T-cell (primary cell): ENCODE measurements around the gene CDH4. TPM values are rescaled to one million over a fixed set of nuclear protein-coding genes. Genes with fewer than 3 reads are reported as not detected.

ENCODE experiments used
- ATAC-seq, 4 experiments: fragments of 200-7000 bp in 3 of 4; fragments of 150-1000 bp in 1 of 4; cut with Tn5 transposase; replicated peaks in 1 of 4; 1 replicate in 3 of 4; 2 replicates in 1 of 4; pipeline ENCODE4 v1.10.0; 2021; ENCODE audit warnings: moderate library complexity in 3 of 4, mild to moderate bottlenecking in 2 of 4, moderate number of reproducible peaks in 1 of 4
- CTCF ChIA-PET, 2 donors: fragments of 300-600 bp; sonication (Branson Sonifier 250); formaldehyde crosslinking; loops; one replicate each; lab custom pipeline; 2022; ENCODE audit warnings: antibody characterized with exemption in 2 of 2; lab: Charles Lee
- POLR2A ChIA-PET, 2 donors: fragments of 300-600 bp; sonication (Branson Sonifier 250); formaldehyde crosslinking; loops; one replicate each; lab custom pipeline; 2022; ENCODE audit warnings: antibody characterized with exemption in 2 of 2; lab: Charles Lee
- DNase-seq, 35 experiments: peaks; one replicate each; pipeline versions ENCODE4 v3.0.0 to v3.0.0-alpha.2; 2013 to 2023
- H3K27ac ChIP-seq: one replicate; pipeline ENCODE4 v1.5.1; 2013; ENCODE audit warnings: low read length
- H3K27me3 ChIP-seq, 2 experiments: replicated peaks in 1 of 2; 1 replicate in 1 of 2; 2 replicates in 1 of 2; pipeline versions ENCODE4 v1.6.1 to v1.7.0; 2013; ENCODE audit warnings: low read length in 1 of 2, mixed read lengths in 1 of 2; ENCODE audit not compliant: control insufficient read depth in 2 of 2, insufficient read depth in 2 of 2; ENCODE audit errors: extremely low read depth in 1 of 2
- H3K36me3 ChIP-seq, 2 donors: 1 replicate in 1 of 2; 2 replicates in 1 of 2; pipeline versions ENCODE4 v1.6.1 to v1.7.0; 2013; ENCODE audit warnings: low read length in 1 of 2; ENCODE audit not compliant: control insufficient read depth in 2 of 2, insufficient read depth in 1 of 2; ENCODE audit errors: extremely low read depth in 1 of 2
- H3K4me1 ChIP-seq, 2 experiments: 1 replicate in 1 of 2; 2 replicates in 1 of 2; pipeline versions ENCODE4 v1.6.1 to v1.7.0; 2013; ENCODE audit warnings: low read length in 2 of 2, mixed read lengths in 1 of 2; ENCODE audit not compliant: insufficient read depth in 2 of 2, control insufficient read depth in 1 of 2; ENCODE audit errors: extremely low read depth in 1 of 2
- H3K4me3 ChIP-seq, 2 donors: 1 replicate in 1 of 2; 2 replicates in 1 of 2; pipeline versions ENCODE4 v1.5.1 to v1.7.0; 2013; ENCODE audit warnings: mild to moderate bottlenecking in 2 of 2, low read length in 1 of 2, moderate library complexity in 1 of 2; ENCODE audit not compliant: control insufficient read depth in 1 of 2; ENCODE audit errors: extremely low read depth in 1 of 2
- H3K9me3 ChIP-seq: 2 replicates; pipeline ENCODE4 v1.7.0; 2013
- H3K27ac Mint-ChIP-seq, 2 donors: one replicate each; pipeline ENCODE4 v1.8.0; 2020 to 2021; ENCODE audit warnings: mild to moderate bottlenecking in 2 of 2, mixed read lengths in 2 of 2
- H3K27me3 Mint-ChIP-seq, 2 donors: one replicate each; pipeline ENCODE4 v1.8.0; 2021 to 2022; ENCODE audit warnings: mixed read lengths in 2 of 2
- H3K36me3 Mint-ChIP-seq: one replicate; pipeline ENCODE4 v1.8.0; 2021; ENCODE audit warnings: mixed read lengths
- H3K4me1 Mint-ChIP-seq, 3 donors: one replicate each; pipeline ENCODE4 v1.8.0; 2020 to 2022; ENCODE audit warnings: mixed read lengths in 3 of 3, mild to moderate bottlenecking in 1 of 3
- H3K4me3 Mint-ChIP-seq, 3 donors: one replicate each; pipeline ENCODE4 v1.8.0; 2020 to 2022; ENCODE audit warnings: mild to moderate bottlenecking in 3 of 3, mixed read lengths in 3 of 3, moderate library complexity in 3 of 3
- H3K9me3 Mint-ChIP-seq, 3 donors: one replicate each; pipeline ENCODE4 v1.8.0; 2020 to 2022; ENCODE audit warnings: mixed read lengths in 3 of 3
- WGBS: methylation state at CpG from one replicate; pipeline ENCODE4 v1.1.5; 2013; ENCODE audit warnings: missing lambda C conversion rate; ENCODE audit not compliant: insufficient coverage; 5-methylcytosine and 5-hydroxymethylcytosine counted together
- total RNA-seq, 35 experiments: library from RNA in 6 of 35; stranded (reverse) in 6 of 35; fragments of 120-200 nt in 1 of 35; gene quantifications; one replicate each; pipeline versions ENCODE4 v1.2.1 to v1.2.4 and lab custom pipeline; 2013 to 2026

The CDH4 gene
- total RNA-seq, 5 donors from 2014 or later (not counting 1 experiment from before 2014, with no cell fraction given): 0.06 to 0.64 (median 0.14) TPM

DNA sequence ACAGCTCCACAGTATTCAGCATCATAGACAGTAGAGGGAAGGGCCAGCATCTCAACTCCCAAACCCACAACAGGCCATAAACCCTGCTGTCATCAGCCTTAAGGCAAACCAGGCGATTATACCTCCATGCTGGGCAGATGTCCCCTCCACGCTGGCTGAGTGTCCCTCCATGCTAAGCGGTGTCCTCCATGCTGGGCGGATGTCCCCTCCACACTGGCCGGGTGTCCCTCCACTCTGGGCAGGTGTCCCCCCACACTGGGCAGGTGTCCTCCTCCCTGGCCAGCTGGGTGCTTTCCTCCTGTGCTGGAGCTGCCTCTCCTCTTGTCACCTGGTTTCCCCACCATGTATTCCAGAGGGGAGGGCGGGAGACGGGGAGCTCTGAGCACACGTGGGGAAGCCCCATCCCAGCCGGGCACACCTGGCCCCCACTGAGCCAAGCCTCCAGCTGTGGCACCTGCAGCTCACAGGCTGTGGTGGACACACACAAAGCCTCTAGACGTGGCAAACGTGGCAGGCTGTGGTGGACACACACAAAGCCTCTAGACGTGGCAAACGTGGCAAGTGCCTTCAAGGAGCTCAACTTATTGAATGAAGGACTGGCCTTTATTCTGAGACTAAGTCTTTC is 616.5 kb downstream of the CDH4 start:
- Mint-ChIP-seq H3K27ac (no peak overlapping the region), H3K4me1 (no peaks in the 10 kb centered on the region), H3K4me3 (no peak overlapping the region), H3K36me3 (no peaks in the 10 kb centered on the region), H3K9me3 (peaks cover 9 to 14% (median 10%) of the 10 kb centered on the region in 3 donors), H3K27me3 (peaks cover 0 to 6% of the 10 kb centered on the region in 2 donors)
- POLR2A ChIA-PET: no interaction called here
- no peak overlapping the region for H3K4me3 ChIP-seq
- H3K4me1 ChIP-seq: no peaks in the 10 kb centered on the region
- 70% methylated on average over 12 of the region's 13 CpGs for WGBS
- H3K27ac ChIP-seq: no peak overlapping the region
- ATAC-seq: no peak
- DNase-seq: no peak
- no peaks in the 10 kb centered on the region for H3K9me3 ChIP-seq
- CTCF ChIA-PET: no interaction called here
- H3K36me3 ChIP-seq: no peaks in the 10 kb centered on the region
- peaks cover 0 to 19% of the 10 kb centered on the region in 2 experiments for H3K27me3 ChIP-seq

DNA sequence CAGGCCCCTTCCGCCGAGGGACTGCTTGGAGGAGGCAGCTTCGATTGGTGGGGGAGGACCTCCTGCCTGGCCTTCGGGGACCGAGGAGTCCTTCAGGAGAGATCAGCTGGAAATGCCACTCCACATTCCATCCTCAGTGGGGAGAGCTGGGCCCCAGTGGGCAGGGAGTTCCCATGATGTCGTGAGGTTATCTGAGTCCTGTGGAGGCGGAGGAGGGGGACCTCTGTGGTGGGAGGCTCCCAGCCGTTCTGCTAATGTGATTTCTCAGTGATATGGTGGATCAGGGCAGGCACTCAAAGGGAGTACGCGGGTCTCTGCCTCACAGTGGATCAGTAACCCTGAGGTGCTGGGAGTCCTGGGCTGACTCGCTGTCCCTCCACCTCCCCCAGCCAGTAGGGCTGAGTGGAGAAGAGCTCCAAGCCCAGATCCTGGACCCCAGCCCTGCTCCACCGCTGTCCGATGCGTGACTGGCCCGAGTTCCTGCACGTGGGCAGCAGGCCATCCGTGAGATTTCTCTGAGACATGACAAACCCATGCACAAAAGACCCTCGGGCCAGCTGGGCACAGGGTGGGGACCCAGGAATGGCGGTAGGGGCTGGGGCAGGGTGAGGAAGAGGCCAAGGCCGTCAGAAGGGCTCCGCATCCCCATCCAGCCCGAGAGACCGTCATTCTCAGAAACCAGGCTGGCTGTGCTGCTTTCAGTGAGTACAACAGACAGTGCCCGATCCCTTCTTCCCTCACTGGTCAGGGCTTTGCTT is 617.9 kb downstream of the CDH4 start:
- Mint-ChIP-seq H3K27ac (no peak overlapping the region), H3K9me3 (peaks cover 9 to 14% (median 10%) of the 10 kb centered on the region in 3 donors), H3K4me1 (no peaks in the 10 kb centered on the region), H3K36me3 (no peaks in the 10 kb centered on the region), H3K27me3 (peaks cover 0 to 6% of the 10 kb centered on the region in 2 donors), H3K4me3 (no peak overlapping the region)
- Histone ChIP-seq H3K4me3 (no peak overlapping the region), H3K27ac (no peak overlapping the region), H3K4me1 (no peaks in the 10 kb centered on the region), H3K9me3 (no peaks in the 10 kb centered on the region), H3K27me3 (peaks cover 0 to 13% of the 10 kb centered on the region in 2 experiments), H3K36me3 (no peaks in the 10 kb centered on the region)
- no peak for ATAC-seq
- ChIA-PET POLR2A (no interaction called here), CTCF (no interaction called here)
- no peak for DNase-seq
- 71% methylated on average over 16 of the region's 24 CpGs for WGBS

DNA sequence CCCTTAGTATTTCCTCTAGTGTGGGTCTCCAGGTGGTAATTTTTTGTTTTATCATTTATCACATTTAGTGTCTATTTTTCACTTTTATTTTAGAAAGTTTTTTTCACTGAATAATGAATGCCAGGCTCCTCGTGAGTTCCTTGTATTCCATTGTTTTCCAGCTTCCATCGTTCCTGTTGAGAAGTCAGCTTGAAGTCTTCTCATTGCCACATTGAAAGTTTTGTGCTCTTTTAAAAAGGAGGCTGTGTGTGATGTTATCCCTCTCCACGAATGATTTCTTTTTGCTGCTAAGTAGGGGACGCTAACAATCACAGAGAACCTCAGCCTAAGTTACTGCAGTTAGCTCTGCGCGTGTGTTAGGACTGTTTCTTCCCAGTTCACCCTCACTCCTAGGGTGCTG is 619.1 kb downstream of the CDH4 start:
- Histone ChIP-seq H3K4me1 (no peaks in the 10 kb centered on the region), H3K27me3 (peaks cover 0 to 16% of the 10 kb centered on the region in 2 experiments), H3K36me3 (no peaks in the 10 kb centered on the region), H3K9me3 (no peaks in the 10 kb centered on the region), H3K27ac (no peak overlapping the region), H3K4me3 (no peak overlapping the region)
- ChIA-PET POLR2A (no interaction called here), CTCF (no interaction called here)
- no peaks in the 10 kb centered on the region for H3K4me1 Mint-ChIP-seq
- no peak overlapping the region for H3K27ac Mint-ChIP-seq
- WGBS: 80% methylated on average over 1 of the region's 6 CpGs
- H3K9me3 Mint-ChIP-seq: peaks cover 0 to 4% (median 2%) of the 10 kb centered on the region in 3 donors
- no peak overlapping the region for H3K4me3 Mint-ChIP-seq
- ATAC-seq (no peak), DNase-seq (no peak)
- peaks cover 0 to 6% of the 10 kb centered on the region in 2 donors for H3K27me3 Mint-ChIP-seq
- H3K36me3 Mint-ChIP-seq: no peaks in the 10 kb centered on the region

DNA sequence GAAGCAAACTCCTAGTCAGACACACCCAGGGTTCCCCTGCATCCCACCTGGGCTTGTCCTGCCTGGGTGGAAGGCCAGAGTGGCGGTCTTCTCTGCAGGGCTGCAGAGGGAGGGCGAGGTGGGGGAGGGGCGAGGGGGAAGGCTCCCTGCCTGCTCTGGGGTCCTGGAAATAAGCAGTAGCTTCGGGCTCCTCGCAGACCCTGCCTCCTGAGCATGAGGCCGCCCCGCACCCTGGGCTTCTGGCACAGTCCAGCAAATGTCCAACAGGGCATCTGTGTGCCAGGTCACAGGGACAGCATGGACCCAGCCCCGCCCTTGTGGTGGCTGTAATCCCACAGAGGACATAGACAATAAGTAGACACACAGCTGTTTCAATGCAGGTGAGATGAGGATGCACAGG is 619.9 kb downstream of the CDH4 start:
- H3K36me3 ChIP-seq: no peaks in the 10 kb centered on the region
- POLR2A ChIA-PET: no interaction called here
- H3K4me3 Mint-ChIP-seq: no peak overlapping the region
- no peak overlapping the region for H3K4me3 ChIP-seq
- H3K4me1 ChIP-seq: no peaks in the 10 kb centered on the region
- no peaks in the 10 kb centered on the region for H3K9me3 ChIP-seq
- peaks cover 0 to 18% of the 10 kb centered on the region in 2 experiments for H3K27me3 ChIP-seq
- H3K9me3 Mint-ChIP-seq: no peaks in the 10 kb centered on the region
- 86% methylated on average over 5 of the region's 8 CpGs for WGBS
- H3K27ac Mint-ChIP-seq: no peak overlapping the region
- DNase-seq: no peak
- CTCF ChIA-PET: no interaction called here
- no peak overlapping the region for H3K27ac ChIP-seq
- no peak for ATAC-seq
- H3K4me1 Mint-ChIP-seq: no peaks in the 10 kb centered on the region
- peaks cover 0 to 6% of the 10 kb centered on the region in 2 donors for H3K27me3 Mint-ChIP-seq
- no peaks in the 10 kb centered on the region for H3K36me3 Mint-ChIP-seq

DNA sequence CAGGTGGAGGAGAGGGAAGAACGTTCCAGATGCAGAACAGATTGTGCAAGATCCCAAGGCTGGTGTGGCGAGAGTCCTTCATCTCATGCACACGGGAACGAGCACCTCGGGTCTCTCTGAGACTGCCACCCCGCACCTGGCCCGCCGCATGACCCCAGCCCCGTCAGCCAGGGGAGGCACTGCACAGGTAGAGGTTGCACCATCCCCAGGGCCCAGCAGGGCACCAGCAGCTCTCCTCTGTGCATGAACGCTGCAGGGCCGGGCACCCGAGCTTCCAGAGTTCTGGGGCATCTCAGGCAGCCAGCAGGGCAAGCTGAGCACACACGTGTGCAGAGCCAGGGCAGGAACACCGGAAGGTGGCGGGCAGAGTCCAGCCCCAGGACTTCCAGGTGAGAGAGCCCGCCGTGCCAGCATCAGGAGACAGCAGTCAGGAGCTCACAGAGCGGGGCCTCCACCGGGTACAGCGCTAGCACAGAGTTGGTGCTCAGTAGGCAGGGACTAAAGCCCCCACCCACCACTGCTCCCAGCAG is 620.4 kb downstream of the CDH4 start:
- no peak for ATAC-seq
- Mint-ChIP-seq H3K4me1 (no peaks in the 10 kb centered on the region), H3K4me3 (no peak overlapping the region), H3K27ac (no peak overlapping the region), H3K36me3 (no peaks in the 10 kb centered on the region), H3K27me3 (peaks cover 0 to 5% of the 10 kb centered on the region in 2 donors), H3K9me3 (no peaks in the 10 kb centered on the region)
- CTCF ChIA-PET: no interaction called here
- Histone ChIP-seq H3K27me3 (peaks cover 0 to 18% of the 10 kb centered on the region in 2 experiments), H3K36me3 (no peaks in the 10 kb centered on the region), H3K27ac (no peak overlapping the region), H3K9me3 (no peaks in the 10 kb centered on the region), H3K4me1 (no peaks in the 10 kb centered on the region), H3K4me3 (no peak overlapping the region)
- POLR2A ChIA-PET: no interaction called here
- WGBS: 80% methylated on average over 19 of the region's 20 CpGs
- no peak for DNase-seq

DNA sequence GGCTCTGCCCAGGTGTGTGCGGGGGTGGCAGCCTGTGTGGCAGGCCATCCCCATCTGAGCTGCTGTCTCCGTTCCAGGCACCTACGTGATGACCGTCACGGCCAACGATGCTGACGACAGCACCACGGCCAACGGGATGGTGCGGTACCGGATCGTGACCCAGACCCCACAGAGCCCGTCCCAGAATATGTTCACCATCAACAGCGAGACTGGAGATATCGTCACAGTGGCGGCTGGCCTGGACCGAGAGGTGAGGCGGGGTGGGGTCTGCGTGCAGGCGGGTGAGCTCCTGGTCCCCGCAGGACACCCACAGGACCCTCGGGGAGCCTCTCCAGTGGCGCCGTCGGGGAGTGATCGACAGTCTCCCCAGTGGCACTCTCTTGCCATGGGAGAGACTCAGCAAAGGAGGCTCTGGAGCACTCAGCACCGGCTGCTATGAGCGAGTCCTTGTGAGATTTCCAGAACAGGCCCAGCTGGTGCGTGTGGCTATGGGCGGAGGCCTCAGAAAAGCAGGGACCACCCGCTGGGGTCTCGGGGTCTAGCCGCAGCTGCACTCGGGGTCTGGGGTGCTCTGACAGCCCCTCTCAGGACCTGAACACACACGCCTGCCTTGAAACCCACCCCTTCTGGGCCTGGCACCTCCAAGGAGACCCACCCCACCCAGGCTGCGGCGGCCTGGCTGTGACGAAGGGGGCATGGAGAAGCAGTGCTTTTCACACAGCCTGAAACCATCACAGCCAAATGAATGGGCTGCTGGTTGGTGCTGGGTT is 621.8 kb downstream of the CDH4 start:
- H3K36me3 Mint-ChIP-seq: no peaks in the 10 kb centered on the region

More for the DNA sequence above, 621.8 kb downstream of the CDH4 start:
- Histone ChIP-seq H3K27me3 (peaks cover 0 to 12% of the 10 kb centered on the region in 2 experiments), H3K9me3 (no peaks in the 10 kb centered on the region), H3K27ac (no peak overlapping the region), H3K4me1 (no peaks in the 10 kb centered on the region), H3K36me3 (no peaks in the 10 kb centered on the region), H3K4me3 (no peak overlapping the region)
- 92% methylated on average over 26 of the region's 38 CpGs for WGBS
- ATAC-seq (no peak), DNase-seq (no peak)
- ChIA-PET CTCF (no interaction called here), POLR2A (no interaction called here)
- H3K27me3 Mint-ChIP-seq: peaks cover 0 to 4% of the 10 kb centered on the region in 2 donors
- H3K4me3 Mint-ChIP-seq: no peak overlapping the region
- H3K27ac Mint-ChIP-seq: no peak overlapping the region
- no peaks in the 10 kb centered on the region for H3K4me1 Mint-ChIP-seq
- H3K9me3 Mint-ChIP-seq: no peaks in the 10 kb centered on the region
